H9 (cell line): ENCODE measurements around the gene FBN2. TPM values are rescaled to one million over a fixed set of nuclear protein-coding genes. Genes with fewer than 3 reads are reported as not detected.

Source experiments
- DNase-seq: peaks from one replicate; pipeline ENCODE4 v3.0.0-alpha.2; 2017
- H2AFZ ChIP-seq: one replicate; pipeline ENCODE4 v1.6.1; 2013; ENCODE audit warnings: mild to moderate bottlenecking, low read length, control low read depth, moderate library complexity
- H2AK5ac ChIP-seq: 2 replicates; pipeline ENCODE4 v1.6.1; 2013; ENCODE audit warnings: low read length, control low read depth, mixed read lengths; ENCODE audit not compliant: insufficient read length
- H2BK120ac ChIP-seq: one replicate; pipeline ENCODE4 v1.6.1; 2013; ENCODE audit warnings: low read depth, mild to moderate bottlenecking, low read length, control low read depth, inconsistent platforms; ENCODE audit not compliant: poor library complexity, severe bottlenecking
- H2BK12ac ChIP-seq: 2 replicates; pipeline ENCODE4 v1.6.1; 2013; ENCODE audit warnings: low read length, control low read depth, mixed read lengths, low read depth; ENCODE audit not compliant: insufficient read length
- H2BK15ac ChIP-seq: 2 replicates; pipeline ENCODE4 v1.6.1; 2013; ENCODE audit warnings: low read depth, low read length, control low read depth
- H2BK20ac ChIP-seq: one replicate; pipeline ENCODE4 v1.6.1; 2013; ENCODE audit warnings: low read depth, mild to moderate bottlenecking, low read length, control low read depth, inconsistent platforms; ENCODE audit not compliant: poor library complexity, severe bottlenecking
- H2BK5ac ChIP-seq: 2 replicates; pipeline ENCODE4 v1.6.1; 2013; ENCODE audit warnings: low read length, control low read depth, mixed read lengths; ENCODE audit not compliant: insufficient read length
- H3K14ac ChIP-seq: 2 replicates; pipeline ENCODE4 v1.6.1; 2013; ENCODE audit warnings: low read length, control low read depth; ENCODE audit not compliant: insufficient read depth
- H3K18ac ChIP-seq: 2 replicates; pipeline ENCODE4 v1.6.1; 2013; ENCODE audit warnings: low read depth, mild to moderate bottlenecking, mixed read lengths, low read length, control low read depth; ENCODE audit not compliant: insufficient read length
- H3K23ac ChIP-seq: 2 replicates; pipeline ENCODE4 v1.6.1; 2013; ENCODE audit warnings: low read length, control low read depth, mixed read lengths, low read depth; ENCODE audit not compliant: insufficient read length
- H3K23me2 ChIP-seq: 2 replicates; pipeline ENCODE4 v1.6.1; 2013; ENCODE audit warnings: low read depth, mild to moderate bottlenecking, mixed read lengths, low read length, control low read depth; ENCODE audit not compliant: insufficient read length, poor library complexity, severe bottlenecking
- H3K27ac ChIP-seq: 2 replicates; pipeline ENCODE4 v1.5.1; 2013; ENCODE audit warnings: low read length, control low read depth, mixed read lengths, low read depth; ENCODE audit not compliant: insufficient read length
- H3K27me3 ChIP-seq: 2 replicates; pipeline ENCODE4 v1.6.1; 2013; ENCODE audit warnings: low read length, control low read depth, inconsistent platforms; ENCODE audit not compliant: insufficient read depth
- H3K4ac ChIP-seq: 2 replicates; pipeline ENCODE4 v1.6.1; 2013; ENCODE audit warnings: low read depth, mild to moderate bottlenecking, control low read depth, inconsistent platforms, low read length, moderate library complexity
- H3K4me1 ChIP-seq: 2 replicates; pipeline ENCODE4 v1.6.1; 2013; ENCODE audit warnings: low read length, control low read depth, inconsistent platforms; ENCODE audit not compliant: insufficient read depth
- H3K4me2 ChIP-seq: 2 replicates; pipeline ENCODE4 v1.6.1; 2013; ENCODE audit warnings: low read length, control low read depth, mixed read lengths; ENCODE audit not compliant: insufficient read length, insufficient read depth
- H3K56ac ChIP-seq: 2 replicates; pipeline ENCODE4 v1.6.1; 2013; ENCODE audit warnings: low read depth, mild to moderate bottlenecking, mixed read lengths, low read length, control low read depth; ENCODE audit not compliant: insufficient read length
- H3K79me1 ChIP-seq: 2 replicates; pipeline ENCODE4 v1.6.1; 2013; ENCODE audit warnings: low read depth, mild to moderate bottlenecking, moderate library complexity, low read length, control low read depth, inconsistent platforms; ENCODE audit not compliant: insufficient read depth, poor library complexity, severe bottlenecking
- H3K79me2 ChIP-seq: 2 replicates; pipeline ENCODE4 v1.6.1; 2013; ENCODE audit warnings: low read length, control low read depth, inconsistent platforms; ENCODE audit not compliant: insufficient read depth
- H3K9ac ChIP-seq: 2 replicates; pipeline ENCODE4 v1.6.1; 2013; ENCODE audit warnings: low read length, control low read depth, mixed read lengths; ENCODE audit not compliant: insufficient read length; ENCODE audit errors: extremely low read depth
- H3K9me3 ChIP-seq: one replicate; pipeline ENCODE4 v1.6.1; 2013; ENCODE audit warnings: low read depth, low read length, inconsistent platforms; ENCODE audit not compliant: control insufficient read depth
- H3T11ph ChIP-seq: one replicate; pipeline ENCODE4 v1.6.1; 2013; ENCODE audit warnings: mild to moderate bottlenecking, low read length, control low read depth, inconsistent platforms
- H4K20me1 ChIP-seq: one replicate; pipeline ENCODE4 v1.6.1; 2013; ENCODE audit not compliant: control insufficient read depth, insufficient read length, insufficient read depth
- H4K5ac ChIP-seq: 2 replicates; pipeline ENCODE4 v1.6.1; 2013; ENCODE audit warnings: low read depth, mild to moderate bottlenecking, mixed read lengths, low read length, control low read depth; ENCODE audit not compliant: insufficient read length
- H4K8ac ChIP-seq: replicated peaks from 2 replicates; pipeline ENCODE4 v1.6.1; 2013; ENCODE audit warnings: low read length, control low read depth, mixed read lengths, low read depth; ENCODE audit not compliant: insufficient read length
- H4K91ac ChIP-seq: 2 replicates; pipeline ENCODE4 v1.6.1; 2013; ENCODE audit warnings: low read depth, mild to moderate bottlenecking, moderate library complexity, mixed read lengths, low read length, control low read depth; ENCODE audit not compliant: insufficient read length
- H3K27ac Mint-ChIP-seq, 3 experiments: 2 replicates in 2 of 3; 3 replicates in 1 of 3; pipeline ENCODE4 v1.8.0; 2020 to 2021; ENCODE audit warnings: mixed read lengths in 3 of 3, mild to moderate bottlenecking in 1 of 3, moderate library complexity in 1 of 3
- H3K27me3 Mint-ChIP-seq: 2 replicates; pipeline ENCODE4 v1.8.0; 2021; ENCODE audit warnings: low read depth, mild to moderate bottlenecking, moderate library complexity, mixed read lengths
- H3K36me3 Mint-ChIP-seq, 3 experiments: 2 replicates in 2 of 3; 3 replicates in 1 of 3; pipeline ENCODE4 v1.8.0; 2020 to 2021; ENCODE audit warnings: low read depth in 3 of 3, mixed read lengths in 3 of 3; ENCODE audit not compliant: insufficient read depth in 1 of 3
- H3K4me1 Mint-ChIP-seq, 2 experiments: 2 replicates each; pipeline ENCODE4 v1.8.0; 2020; ENCODE audit warnings: mixed read lengths in 2 of 2
- H3K4me3 Mint-ChIP-seq, 2 experiments: 2 replicates in 1 of 2; 3 replicates in 1 of 2; pipeline ENCODE4 v1.8.0; 2020 to 2021; ENCODE audit warnings: mild to moderate bottlenecking in 2 of 2, mixed read lengths in 2 of 2, moderate library complexity in 1 of 2
- H3K9me3 Mint-ChIP-seq, 2 experiments: 2 replicates in 1 of 2; 3 replicates in 1 of 2; pipeline ENCODE4 v1.8.0; 2020; ENCODE audit warnings: mild to moderate bottlenecking in 2 of 2, mixed read lengths in 2 of 2, moderate library complexity in 1 of 2
- WGBS: extraction: QIAGEN DNeasy Blood & Tissue Kit; methylation state at CpG from one replicate; pipeline ENCODE4 v1.1.7; 2013; ENCODE audit warnings: missing lambda C conversion rate, low lambda C conversion rate, mixed read lengths; ENCODE audit not compliant: insufficient read length; ENCODE audit errors: extremely low coverage; 5-methylcytosine and 5-hydroxymethylcytosine counted together
- total RNA-seq: library from RNA; stranded (reverse); gene quantifications from 2 replicates; pipeline ENCODE4 v1.2.1, GENCODE V29; 2021
- TF ChIP-seq, protein P1 (sequence below): fragments of 200-600 bp; sonication (generic); conservative IDR thresholded peaks from 3 replicates; pipeline ENCODE4 v1.8.0; 2021; ENCODE audit warnings: antibody characterized with exemption, mild to moderate bottlenecking

FBN2 gene
- total RNA-seq, 1 experiment from 2014 or later, result 8.3 TPM

DNA sequence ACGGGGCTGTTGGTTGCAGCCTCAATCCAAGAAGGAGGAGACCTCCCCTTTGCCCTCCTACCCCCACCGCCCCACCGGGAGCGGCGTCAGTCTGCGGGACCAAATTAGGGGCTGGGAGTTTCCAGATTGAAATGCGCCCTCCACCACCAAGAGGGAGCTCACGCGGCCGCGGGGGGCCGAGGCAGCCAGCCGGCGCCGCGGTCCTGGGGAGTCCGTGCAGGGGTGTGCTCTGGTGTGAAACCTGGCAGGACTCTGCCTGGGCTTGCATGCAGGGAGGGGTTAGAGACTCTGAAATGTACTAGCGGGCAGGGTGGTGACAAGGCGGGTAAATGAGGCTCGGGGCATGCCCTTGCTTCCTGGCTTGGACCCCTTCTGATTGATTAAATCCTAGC is 989 bp upstream of the FBN2 start:
- no peak overlapping the region for H3K23ac ChIP-seq
- no peak overlapping the region for H2BK120ac ChIP-seq
- Mint-ChIP-seq H3K36me3 (peaks cover 0 to 16% (median 9%) of the 10 kb centered on the region in 3 experiments; a peak in 3 of 7 replicates), H3K4me3 (peak overlapping the region; percentile 65 to 82), H3K27ac (peak overlapping the region in 1 of 3 experiments; percentile 11; a peak in 1 of 7 replicates), H3K9me3 (peaks cover 6 to 8% of the 10 kb centered on the region in 2 experiments; a peak in 4 of 5 replicates), H3K4me1 (peaks cover 10 to 11% of the 10 kb centered on the region in 2 experiments), H3K27me3 (peaks cover 84% of the 10 kb centered on the region)
- H3K79me1 ChIP-seq, result no peaks in the 10 kb centered on the region
- H3T11ph ChIP-seq, result no peak overlapping the region
- no peak for DNase-seq
- H4K5ac ChIP-seq, result no peak overlapping the region
- no peaks in the 10 kb centered on the region for H3K79me2 ChIP-seq
- H3K18ac ChIP-seq, result no peak overlapping the region
- no peak overlapping the region for H2AK5ac ChIP-seq
- TF ChIP-seq, protein P1, sequence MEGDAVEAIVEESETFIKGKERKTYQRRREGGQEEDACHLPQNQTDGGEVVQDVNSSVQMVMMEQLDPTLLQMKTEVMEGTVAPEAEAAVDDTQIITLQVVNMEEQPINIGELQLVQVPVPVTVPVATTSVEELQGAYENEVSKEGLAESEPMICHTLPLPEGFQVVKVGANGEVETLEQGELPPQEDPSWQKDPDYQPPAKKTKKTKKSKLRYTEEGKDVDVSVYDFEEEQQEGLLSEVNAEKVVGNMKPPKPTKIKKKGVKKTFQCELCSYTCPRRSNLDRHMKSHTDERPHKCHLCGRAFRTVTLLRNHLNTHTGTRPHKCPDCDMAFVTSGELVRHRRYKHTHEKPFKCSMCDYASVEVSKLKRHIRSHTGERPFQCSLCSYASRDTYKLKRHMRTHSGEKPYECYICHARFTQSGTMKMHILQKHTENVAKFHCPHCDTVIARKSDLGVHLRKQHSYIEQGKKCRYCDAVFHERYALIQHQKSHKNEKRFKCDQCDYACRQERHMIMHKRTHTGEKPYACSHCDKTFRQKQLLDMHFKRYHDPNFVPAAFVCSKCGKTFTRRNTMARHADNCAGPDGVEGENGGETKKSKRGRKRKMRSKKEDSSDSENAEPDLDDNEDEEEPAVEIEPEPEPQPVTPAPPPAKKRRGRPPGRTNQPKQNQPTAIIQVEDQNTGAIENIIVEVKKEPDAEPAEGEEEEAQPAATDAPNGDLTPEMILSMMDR, result no peak
- no peaks in the 10 kb centered on the region for H3K9me3 ChIP-seq
- H4K91ac ChIP-seq, result no peak overlapping the region
- H2BK15ac ChIP-seq, result no peak overlapping the region
- no peak overlapping the region for H3K4ac ChIP-seq
- no peaks in the 10 kb centered on the region for H3K4me1 ChIP-seq
- H3K14ac ChIP-seq, result peak overlapping the region; percentile 1; the same call in 1 of the 2 replicates
- peak overlapping the region; percentile 17 for H3K9ac ChIP-seq
- H3K23me2 ChIP-seq, result peaks cover 32% of the 10 kb centered on the region
- H2AFZ ChIP-seq, result no peak overlapping the region
- no peak overlapping the region for H3K56ac ChIP-seq
- no peak overlapping the region for H2BK5ac ChIP-seq
- H4K8ac ChIP-seq, result no peak overlapping the region
- H2BK20ac ChIP-seq, result no peak overlapping the region
- no peak overlapping the region for H3K27ac ChIP-seq
- no peak overlapping the region for H2BK12ac ChIP-seq
- WGBS, result no CpG with 5 or more reads among the region's 20 CpGs
- peak overlapping the region; percentile 66 for H3K4me2 ChIP-seq
- H4K20me1 ChIP-seq, result no peaks in the 10 kb centered on the region
- H3K27me3 ChIP-seq, result peaks cover 15% of the 10 kb centered on the region; the same call in 1 of the 2 replicates
